H9 (cell line): ENCODE data around the gene ZNF665. TPM values are rescaled to one million over a fixed set of nuclear protein-coding genes. Genes with fewer than 3 reads are reported as not detected.

Source experiments
- DNase-seq: peaks from one replicate; pipeline ENCODE4 v3.0.0-alpha.2; 2017
- H2AFZ ChIP-seq: one replicate; pipeline ENCODE4 v1.6.1; 2013; ENCODE audit warnings: mild to moderate bottlenecking, low read length, control low read depth, moderate library complexity
- H2AK5ac ChIP-seq: 2 replicates; pipeline ENCODE4 v1.6.1; 2013; ENCODE audit warnings: low read length, control low read depth, mixed read lengths; ENCODE audit not compliant: insufficient read length
- H2BK120ac ChIP-seq: one replicate; pipeline ENCODE4 v1.6.1; 2013; ENCODE audit warnings: low read depth, mild to moderate bottlenecking, low read length, control low read depth, inconsistent platforms; ENCODE audit not compliant: poor library complexity, severe bottlenecking
- H2BK12ac ChIP-seq: 2 replicates; pipeline ENCODE4 v1.6.1; 2013; ENCODE audit warnings: low read length, control low read depth, mixed read lengths, low read depth; ENCODE audit not compliant: insufficient read length
- H2BK15ac ChIP-seq: 2 replicates; pipeline ENCODE4 v1.6.1; 2013; ENCODE audit warnings: low read depth, low read length, control low read depth
- H2BK20ac ChIP-seq: one replicate; pipeline ENCODE4 v1.6.1; 2013; ENCODE audit warnings: low read depth, mild to moderate bottlenecking, low read length, control low read depth, inconsistent platforms; ENCODE audit not compliant: poor library complexity, severe bottlenecking
- H2BK5ac ChIP-seq: 2 replicates; pipeline ENCODE4 v1.6.1; 2013; ENCODE audit warnings: low read length, control low read depth, mixed read lengths; ENCODE audit not compliant: insufficient read length
- H3K14ac ChIP-seq: 2 replicates; pipeline ENCODE4 v1.6.1; 2013; ENCODE audit warnings: low read length, control low read depth; ENCODE audit not compliant: insufficient read depth
- H3K18ac ChIP-seq: 2 replicates; pipeline ENCODE4 v1.6.1; 2013; ENCODE audit warnings: low read depth, mild to moderate bottlenecking, mixed read lengths, low read length, control low read depth; ENCODE audit not compliant: insufficient read length
- H3K23ac ChIP-seq: 2 replicates; pipeline ENCODE4 v1.6.1; 2013; ENCODE audit warnings: low read length, control low read depth, mixed read lengths, low read depth; ENCODE audit not compliant: insufficient read length
- H3K23me2 ChIP-seq: 2 replicates; pipeline ENCODE4 v1.6.1; 2013; ENCODE audit warnings: low read depth, mild to moderate bottlenecking, mixed read lengths, low read length, control low read depth; ENCODE audit not compliant: insufficient read length, poor library complexity, severe bottlenecking
- H3K27ac ChIP-seq: 2 replicates; pipeline ENCODE4 v1.5.1; 2013; ENCODE audit warnings: low read length, control low read depth, mixed read lengths, low read depth; ENCODE audit not compliant: insufficient read length
- H3K27me3 ChIP-seq: 2 replicates; pipeline ENCODE4 v1.6.1; 2013; ENCODE audit warnings: low read length, control low read depth, inconsistent platforms; ENCODE audit not compliant: insufficient read depth
- H3K4ac ChIP-seq: 2 replicates; pipeline ENCODE4 v1.6.1; 2013; ENCODE audit warnings: low read depth, mild to moderate bottlenecking, control low read depth, inconsistent platforms, low read length, moderate library complexity
- H3K4me1 ChIP-seq: 2 replicates; pipeline ENCODE4 v1.6.1; 2013; ENCODE audit warnings: low read length, control low read depth, inconsistent platforms; ENCODE audit not compliant: insufficient read depth
- H3K4me2 ChIP-seq: 2 replicates; pipeline ENCODE4 v1.6.1; 2013; ENCODE audit warnings: low read length, control low read depth, mixed read lengths; ENCODE audit not compliant: insufficient read length, insufficient read depth
- H3K56ac ChIP-seq: 2 replicates; pipeline ENCODE4 v1.6.1; 2013; ENCODE audit warnings: low read depth, mild to moderate bottlenecking, mixed read lengths, low read length, control low read depth; ENCODE audit not compliant: insufficient read length
- H3K79me1 ChIP-seq: 2 replicates; pipeline ENCODE4 v1.6.1; 2013; ENCODE audit warnings: low read depth, mild to moderate bottlenecking, moderate library complexity, low read length, control low read depth, inconsistent platforms; ENCODE audit not compliant: insufficient read depth, poor library complexity, severe bottlenecking
- H3K79me2 ChIP-seq: 2 replicates; pipeline ENCODE4 v1.6.1; 2013; ENCODE audit warnings: low read length, control low read depth, inconsistent platforms; ENCODE audit not compliant: insufficient read depth
- H3K9ac ChIP-seq: 2 replicates; pipeline ENCODE4 v1.6.1; 2013; ENCODE audit warnings: low read length, control low read depth, mixed read lengths; ENCODE audit not compliant: insufficient read length; ENCODE audit errors: extremely low read depth
- H3K9me3 ChIP-seq: one replicate; pipeline ENCODE4 v1.6.1; 2013; ENCODE audit warnings: low read depth, low read length, inconsistent platforms; ENCODE audit not compliant: control insufficient read depth
- H3T11ph ChIP-seq: one replicate; pipeline ENCODE4 v1.6.1; 2013; ENCODE audit warnings: mild to moderate bottlenecking, low read length, control low read depth, inconsistent platforms
- H4K20me1 ChIP-seq: one replicate; pipeline ENCODE4 v1.6.1; 2013; ENCODE audit not compliant: control insufficient read depth, insufficient read length, insufficient read depth
- H4K5ac ChIP-seq: 2 replicates; pipeline ENCODE4 v1.6.1; 2013; ENCODE audit warnings: low read depth, mild to moderate bottlenecking, mixed read lengths, low read length, control low read depth; ENCODE audit not compliant: insufficient read length
- H4K8ac ChIP-seq: replicated peaks from 2 replicates; pipeline ENCODE4 v1.6.1; 2013; ENCODE audit warnings: low read length, control low read depth, mixed read lengths, low read depth; ENCODE audit not compliant: insufficient read length
- H4K91ac ChIP-seq: 2 replicates; pipeline ENCODE4 v1.6.1; 2013; ENCODE audit warnings: low read depth, mild to moderate bottlenecking, moderate library complexity, mixed read lengths, low read length, control low read depth; ENCODE audit not compliant: insufficient read length
- H3K27ac Mint-ChIP-seq, 3 experiments: 2 replicates in 2 of 3; 3 replicates in 1 of 3; pipeline ENCODE4 v1.8.0; 2020 to 2021; ENCODE audit warnings: mixed read lengths in 3 of 3, mild to moderate bottlenecking in 1 of 3, moderate library complexity in 1 of 3
- H3K27me3 Mint-ChIP-seq: 2 replicates; pipeline ENCODE4 v1.8.0; 2021; ENCODE audit warnings: low read depth, mild to moderate bottlenecking, moderate library complexity, mixed read lengths
- H3K36me3 Mint-ChIP-seq, 3 experiments: 2 replicates in 2 of 3; 3 replicates in 1 of 3; pipeline ENCODE4 v1.8.0; 2020 to 2021; ENCODE audit warnings: low read depth in 3 of 3, mixed read lengths in 3 of 3; ENCODE audit not compliant: insufficient read depth in 1 of 3
- H3K4me1 Mint-ChIP-seq, 2 experiments: 2 replicates each; pipeline ENCODE4 v1.8.0; 2020; ENCODE audit warnings: mixed read lengths in 2 of 2
- H3K4me3 Mint-ChIP-seq, 2 experiments: 2 replicates in 1 of 2; 3 replicates in 1 of 2; pipeline ENCODE4 v1.8.0; 2020 to 2021; ENCODE audit warnings: mild to moderate bottlenecking in 2 of 2, mixed read lengths in 2 of 2, moderate library complexity in 1 of 2
- H3K9me3 Mint-ChIP-seq, 2 experiments: 2 replicates in 1 of 2; 3 replicates in 1 of 2; pipeline ENCODE4 v1.8.0; 2020; ENCODE audit warnings: mild to moderate bottlenecking in 2 of 2, mixed read lengths in 2 of 2, moderate library complexity in 1 of 2
- CTCF ChIP-seq: fragments of 200-600 bp; sonication (generic); conservative IDR thresholded peaks from 3 replicates; pipeline ENCODE4 v1.8.0; 2021; ENCODE audit warnings: antibody characterized with exemption, mild to moderate bottlenecking
- WGBS: extraction: QIAGEN DNeasy Blood & Tissue Kit; methylation state at CpG from one replicate; pipeline ENCODE4 v1.1.7; 2013; ENCODE audit warnings: missing lambda C conversion rate, low lambda C conversion rate, mixed read lengths; ENCODE audit not compliant: insufficient read length; ENCODE audit errors: extremely low coverage; 5-methylcytosine and 5-hydroxymethylcytosine counted together
- total RNA-seq: library from RNA; stranded (reverse); gene quantifications from 2 replicates; pipeline ENCODE4 v1.2.1, GENCODE V29; 2021

Gene ZNF665
- total RNA-seq, 1 experiment from 2014 or later: 3.7 TPM

- no peaks in the 10 kb centered on the region for H3K79me2 ChIP-seq
- H2BK5ac ChIP-seq: no peak overlapping the region
- WGBS: no CpG with 5 or more reads among the region's 4 CpGs
- H2BK20ac ChIP-seq: no peak overlapping the region
- H3K4me1 ChIP-seq: no peaks in the 10 kb centered on the region
- H3K27me3 ChIP-seq: no peaks in the 10 kb centered on the region
- no peak for DNase-seq
- no peaks in the 10 kb centered on the region for H4K20me1 ChIP-seq
- H3K36me3 Mint-ChIP-seq: peaks cover 21 to 32% (median 29%) of the 10 kb centered on the region in 3 experiments
- no peak overlapping the region for H3K14ac ChIP-seq
- no peak for TF ChIP-seq CTCF
- H2BK120ac ChIP-seq: no peak overlapping the region
- H3K9ac ChIP-seq: no peak overlapping the region
- H3K27ac ChIP-seq: no peak overlapping the region
- H3K23ac ChIP-seq: no peak overlapping the region
- H3K4me1 Mint-ChIP-seq: no peaks in the 10 kb centered on the region
- peaks cover 54 to 58% of the 10 kb centered on the region in 2 experiments for H3K9me3 Mint-ChIP-seq
- H3K18ac ChIP-seq: no peak overlapping the region
- no peak overlapping the region for H2AFZ ChIP-seq
- no peaks in the 10 kb centered on the region; the same call in 1 of the 2 replicates for H3K27me3 Mint-ChIP-seq
- H3K4ac ChIP-seq: no peak overlapping the region
- H4K5ac ChIP-seq: no peak overlapping the region
- H3T11ph ChIP-seq: no peak overlapping the region
- no peak overlapping the region for H3K4me3 Mint-ChIP-seq
- H2AK5ac ChIP-seq: no peak overlapping the region
- H2BK15ac ChIP-seq: no peak overlapping the region
- no peak overlapping the region for H4K91ac ChIP-seq
- H3K27ac Mint-ChIP-seq: no peak overlapping the region
- H3K23me2 ChIP-seq: no peaks in the 10 kb centered on the region
- H3K4me2 ChIP-seq: no peak overlapping the region
- H4K8ac ChIP-seq: no peak overlapping the region
- no peaks in the 10 kb centered on the region for H3K79me1 ChIP-seq
- H2BK12ac ChIP-seq: no peak overlapping the region
- H3K9me3 ChIP-seq: no peaks in the 10 kb centered on the region
- no peak overlapping the region for H3K56ac ChIP-seq
Measured at GRCh38 chr19:53172889-53173288, 20.3 kb downstream of the ZNF665 start.
